Endodermal cell (in vitro differentiated cells): ENCODE data around the gene GPR42. TPM values are rescaled to one million over a fixed set of nuclear protein-coding genes. Genes with fewer than 3 reads are reported as not detected.
A peak's percentile ranks its signal among the peaks of the same experiment; 100 is the strongest.

Experiments
- DNase-seq: peaks from one replicate; pipeline ENCODE4 v3.0.0-alpha.2; 2017
- H3K27ac ChIP-seq: 2 replicates; pipeline ENCODE4 v1.5.1; 2013; ENCODE audit warnings: mild to moderate bottlenecking, low read depth, low read length, moderate library complexity
- H3K27me3 ChIP-seq: 2 replicates; pipeline ENCODE4 v1.6.1; 2013; ENCODE audit warnings: mild to moderate bottlenecking, low read length, moderate library complexity; ENCODE audit not compliant: insufficient read depth, control insufficient read depth, poor library complexity, severe bottlenecking
- H3K36me3 ChIP-seq: 2 replicates; pipeline ENCODE4 v1.7.0; 2013; ENCODE audit warnings: mild to moderate bottlenecking, low read length, moderate library complexity; ENCODE audit not compliant: control insufficient read depth, insufficient read depth
- H3K4me1 ChIP-seq: one replicate; pipeline ENCODE4 v1.7.0; 2013; ENCODE audit warnings: low read length; ENCODE audit not compliant: control insufficient read depth, insufficient read depth
- H3K4me3 ChIP-seq: 2 replicates; pipeline ENCODE4 v1.5.1; 2013; ENCODE audit warnings: mild to moderate bottlenecking, low read length, moderate library complexity
- H3K9ac ChIP-seq: 2 replicates; pipeline ENCODE4 v1.6.1; 2013; ENCODE audit warnings: mild to moderate bottlenecking, low read length, moderate library complexity; ENCODE audit not compliant: poor library complexity, severe bottlenecking; ENCODE audit errors: extremely low read depth
- H3K9me3 ChIP-seq: 2 replicates; pipeline ENCODE4 v1.6.1; 2013; ENCODE audit warnings: mild to moderate bottlenecking, low read length, moderate library complexity; ENCODE audit not compliant: control insufficient read depth
- H3K27ac Mint-ChIP-seq: 2 replicates; pipeline ENCODE4 v1.8.0; 2020; ENCODE audit warnings: mixed read lengths
- H3K27me3 Mint-ChIP-seq: 2 replicates; pipeline ENCODE4 v1.8.0; 2021; ENCODE audit warnings: mild to moderate bottlenecking, mixed read lengths; ENCODE audit not compliant: insufficient read depth
- H3K36me3 Mint-ChIP-seq: 2 replicates; pipeline ENCODE4 v1.8.0; 2020; ENCODE audit warnings: low read depth, mixed read lengths
- H3K4me1 Mint-ChIP-seq: 2 replicates; pipeline ENCODE4 v1.8.0; 2020; ENCODE audit warnings: mixed read lengths
- H3K4me3 Mint-ChIP-seq: 2 replicates; pipeline ENCODE4 v1.8.0; 2020; ENCODE audit warnings: mild to moderate bottlenecking, moderate library complexity, mixed read lengths
- H3K9me3 Mint-ChIP-seq: 2 replicates; pipeline ENCODE4 v1.8.0; 2020; ENCODE audit warnings: mild to moderate bottlenecking, mixed read lengths
- CTCF ChIP-seq: fragments of 200-600 bp; sonication (generic); conservative IDR thresholded peaks from 2 replicates; pipeline ENCODE4 v1.5.0; 2021; ENCODE audit warnings: antibody characterized with exemption, mild to moderate bottlenecking
- WGBS, 2 experiments: methylation state at CpG; one replicate each; pipeline versions ENCODE4 v1.1.5 to v1.1.7; 2013; ENCODE audit warnings: missing lambda C conversion rate in 2 of 2, mixed read lengths in 1 of 2; ENCODE audit not compliant: insufficient coverage in 1 of 2, insufficient read length in 1 of 2; 5-methylcytosine and 5-hydroxymethylcytosine counted together
- total RNA-seq, 2 donors: library from RNA; stranded (reverse); fragmentation: NEBNext Ultra II Directional in 1 of 2; extraction: Animal tissue kit (Norgen Biotek cat#: 25700) in 1 of 2; gene quantifications; 2 replicates in 1 of 2; 3 replicates in 1 of 2; pipeline ENCODE4 v1.2.1, GENCODE V29; 2021

The GPR42 gene
- total RNA-seq, 2 donors from 2014 or later, result not detected

DNA sequence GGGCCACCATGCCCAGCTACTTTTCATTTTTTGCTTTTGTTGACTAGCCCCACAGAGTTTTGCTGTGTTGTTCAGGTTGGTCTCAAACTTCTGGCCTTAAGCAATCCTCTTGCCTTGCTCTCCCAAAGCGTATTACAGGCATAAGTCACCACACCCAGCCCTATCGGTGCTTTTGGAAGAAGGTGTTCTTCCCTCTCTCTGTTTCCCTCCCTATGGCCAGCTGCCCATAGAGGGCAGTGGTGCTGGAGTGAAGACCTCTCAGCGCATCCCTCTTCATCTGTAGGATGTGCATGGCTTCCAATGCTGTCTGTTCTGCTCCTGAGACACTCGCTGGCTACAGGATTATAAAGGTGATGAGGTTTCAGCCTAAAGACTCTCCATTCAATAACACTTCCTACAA lies 43.2 kb upstream of the GPR42 start:
- no peak overlapping the region for H3K27ac ChIP-seq
- H3K27me3 ChIP-seq, result no peaks in the 10 kb centered on the region
- no peaks in the 10 kb centered on the region for H3K36me3 Mint-ChIP-seq
- no peaks in the 10 kb centered on the region for H3K27me3 Mint-ChIP-seq
- no peaks in the 10 kb centered on the region for H3K36me3 ChIP-seq
- peak; percentile 77 for TF ChIP-seq CTCF
- no peaks in the 10 kb centered on the region for H3K9me3 ChIP-seq
- H3K4me1 Mint-ChIP-seq, result no peaks in the 10 kb centered on the region
- WGBS, 2 experiments, result 83% methylated on average over 4 of the region's 4 CpGs; no CpG with 5 or more reads in 1 of the 2 experiments
- H3K4me1 ChIP-seq, result no peaks in the 10 kb centered on the region
- DNase-seq, result peak; percentile 74
- H3K9me3 Mint-ChIP-seq, result no peaks in the 10 kb centered on the region
- H3K4me3 ChIP-seq, result no peak overlapping the region
- no peak overlapping the region for H3K27ac Mint-ChIP-seq
- no peak overlapping the region for H3K9ac ChIP-seq
- no peak overlapping the region for H3K4me3 Mint-ChIP-seq

DNA sequence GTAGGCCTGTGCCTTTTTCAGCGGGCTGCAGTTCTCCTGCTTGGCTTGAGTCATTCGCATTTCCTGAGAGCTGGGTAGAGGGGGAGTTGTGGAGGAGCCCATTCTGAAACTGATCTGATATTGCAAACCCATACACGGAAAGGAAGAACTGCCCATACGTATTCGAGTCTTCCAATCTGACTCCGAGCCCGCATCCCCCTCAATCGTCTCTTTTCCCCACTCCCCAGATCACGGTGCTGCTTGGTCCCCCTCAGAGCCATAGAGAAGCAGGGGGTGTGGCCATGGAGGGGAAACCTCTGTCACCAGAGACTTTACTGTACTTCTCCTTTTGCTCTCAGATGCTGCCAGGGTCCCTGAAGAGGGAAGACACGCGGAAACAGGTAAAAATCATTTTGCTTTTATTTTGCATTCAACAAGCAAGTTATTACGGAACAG lies 42.0 kb upstream of the GPR42 start, which contains the start of gene CD22:
Gene CD22 (plus strand): TSS at position 337 of the 435 bp plus-strand sequence. CDS start 2,854 bp downstream, outside the sequence.
- H3K27ac Mint-ChIP-seq, result no peak within 1 kb of the TSS
- Histone ChIP-seq H3K4me3 (no peak within 1 kb of the TSS), H3K9ac (no peak within 1 kb of the TSS), H3K27ac (no peak within 1 kb of the TSS), H3K36me3 (no peaks in the 10 kb centered on the region), H3K9me3 (no peaks in the 10 kb centered on the region), H3K27me3 (no peaks in the 10 kb centered on the region), H3K4me1 (no peaks in the 10 kb centered on the region)
- no peak for DNase-seq
- TF ChIP-seq CTCF, result no peak
- H3K4me3 Mint-ChIP-seq, result no peak within 1 kb of the TSS
- no peaks in the 10 kb centered on the region for H3K36me3 Mint-ChIP-seq
- no peaks in the 10 kb centered on the region for H3K27me3 Mint-ChIP-seq
- no peaks in the 10 kb centered on the region for H3K4me1 Mint-ChIP-seq
- 76 to 80% methylated on average over 8 to 12 of the region's 12 CpGs for WGBS, 2 experiments
- no peaks in the 10 kb centered on the region for H3K9me3 Mint-ChIP-seq

GRCh38 chr19:35329323-35329722 lies 41.5 kb upstream of the GPR42 start:
- no peaks in the 10 kb centered on the region for H3K27me3 ChIP-seq
- H3K36me3 ChIP-seq, result no peaks in the 10 kb centered on the region
- no peaks in the 10 kb centered on the region for H3K27me3 Mint-ChIP-seq
- H3K36me3 Mint-ChIP-seq, result no peaks in the 10 kb centered on the region
- no peak for TF ChIP-seq CTCF
- no peak overlapping the region for H3K4me3 ChIP-seq
- no peak overlapping the region for H3K9ac ChIP-seq
- no peaks in the 10 kb centered on the region for H3K4me1 ChIP-seq
- WGBS, 2 experiments, result 90 to 96% methylated on average over 3 to 4 of the region's 4 CpGs
- DNase-seq, result no peak
- no peak overlapping the region for H3K27ac ChIP-seq
- no peaks in the 10 kb centered on the region for H3K9me3 ChIP-seq
- no peak overlapping the region for H3K27ac Mint-ChIP-seq
- H3K4me3 Mint-ChIP-seq, result no peak overlapping the region
- H3K4me1 Mint-ChIP-seq, result no peaks in the 10 kb centered on the region
- H3K9me3 Mint-ChIP-seq, result no peaks in the 10 kb centered on the region
